Activated naive CD8-positive, alpha-beta T cell treated with anti-CD3 and anti-CD28 coated beads, Interleukin-2, amount 50 U/mL, for 24 hours (primary cell): Measurements from ENCODE around the gene ABCC1.
"Not testable (repeated sequence)": the region's sequence is repeated elsewhere in the genome, so short reads cannot be mapped to it uniquely, and the experiment has no call there.

ENCODE experiments used
- ATAC-seq: fragments of 150-1000 bp; cut with Tn5 transposase; one replicate; pipeline ENCODE4 v1.10.0; 2021
- DNase-seq: peaks from one replicate; pipeline ENCODE4 v3.0.0; 2021
- H3K27ac Mint-ChIP-seq: one replicate; pipeline ENCODE4 v1.8.0; 2021; ENCODE audit warnings: mild to moderate bottlenecking, mixed read lengths
- H3K27me3 Mint-ChIP-seq: one replicate; pipeline ENCODE4 v1.8.0; 2021; ENCODE audit warnings: mixed read lengths
- H3K36me3 Mint-ChIP-seq: one replicate; pipeline ENCODE4 v1.8.0; 2021; ENCODE audit warnings: low read depth, mixed read lengths
- H3K4me1 Mint-ChIP-seq: one replicate; pipeline ENCODE4 v1.8.0; 2021; ENCODE audit warnings: mixed read lengths
- H3K4me3 Mint-ChIP-seq: one replicate; pipeline ENCODE4 v1.8.0; 2021; ENCODE audit warnings: mild to moderate bottlenecking, moderate library complexity, mixed read lengths
- H3K9me3 Mint-ChIP-seq: one replicate; pipeline ENCODE4 v1.8.0; 2021; ENCODE audit warnings: mixed read lengths

Gene ABCC1

DNA sequence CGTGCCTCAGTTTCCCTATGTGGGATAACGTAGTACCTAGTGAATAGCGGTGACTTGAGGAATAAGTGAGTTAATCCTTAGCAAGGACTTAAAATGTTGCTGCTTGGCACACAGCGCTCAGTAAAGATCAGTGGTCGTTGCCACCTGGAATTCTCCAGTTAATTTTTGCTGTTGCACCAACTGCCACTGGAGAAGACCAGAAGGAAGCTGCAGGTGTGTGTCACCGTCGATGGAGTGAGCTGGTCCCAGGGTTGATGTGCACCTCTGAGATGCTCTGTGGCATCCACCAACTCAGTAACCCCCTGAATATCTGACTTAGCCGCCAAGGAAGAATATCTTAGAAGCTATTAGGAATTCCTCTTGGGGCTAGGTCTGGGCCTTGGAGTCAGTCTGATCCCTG, 4.1 kb downstream of the ABCC1 start:
- DNase-seq (no peak), ATAC-seq (no peak)
- peaks cover 76% of the 10 kb centered on the region for H3K4me1 Mint-ChIP-seq
- peak overlapping the region; percentile 92 for H3K4me3 Mint-ChIP-seq
- no peaks in the 10 kb centered on the region for H3K27me3 Mint-ChIP-seq
- peaks cover 25% of the 10 kb centered on the region for H3K36me3 Mint-ChIP-seq
- no peaks in the 10 kb centered on the region for H3K9me3 Mint-ChIP-seq
- peak overlapping the region; percentile 98 for H3K27ac Mint-ChIP-seq

DNA sequence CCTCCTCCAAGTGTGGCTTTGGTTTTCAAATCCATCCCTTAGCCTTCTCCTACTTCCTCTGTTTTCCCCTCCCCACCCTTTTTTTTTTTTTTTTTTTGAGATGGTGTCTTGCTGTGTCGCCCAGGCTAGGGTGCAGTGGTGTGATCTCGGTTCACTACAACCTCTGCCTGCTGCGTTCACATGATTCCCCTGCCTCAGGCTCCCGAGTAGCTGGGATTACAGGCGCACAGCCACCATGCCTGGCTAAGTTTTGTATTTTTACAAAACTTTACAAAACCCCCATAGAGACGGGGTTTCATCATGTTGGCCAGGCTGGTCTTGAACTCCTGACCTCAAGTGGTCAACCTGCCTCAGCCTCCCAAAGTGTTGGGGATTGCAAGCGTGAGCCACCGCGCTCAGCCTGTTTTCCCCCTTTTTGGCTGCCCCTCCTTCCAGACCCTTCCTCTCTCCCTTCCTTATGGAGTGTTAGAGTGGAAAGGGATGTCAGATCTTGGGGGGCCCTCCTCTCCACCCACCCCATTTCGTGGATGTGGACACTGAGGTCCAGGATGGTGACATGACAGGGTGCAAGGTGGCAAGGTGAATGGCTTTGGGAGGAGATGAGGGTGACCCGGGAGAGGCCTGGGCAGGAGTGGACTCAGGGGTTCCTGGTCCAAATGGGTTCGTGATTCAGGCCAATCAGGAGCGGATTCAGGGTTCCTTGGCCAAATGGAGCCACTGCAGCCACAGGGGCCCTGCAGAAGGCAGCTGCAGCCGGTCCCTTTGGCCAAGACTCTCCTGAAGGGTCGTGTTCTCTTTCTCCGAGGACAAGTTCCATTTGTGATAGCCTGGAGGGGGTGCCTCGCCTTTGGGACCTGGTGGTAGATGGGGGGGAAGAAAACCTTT, 4.8 kb downstream of the ABCC1 start:
- no peak for ATAC-seq
- Mint-ChIP-seq H3K4me1 (peaks cover 76% of the 10 kb centered on the region), H3K4me3 (no peak overlapping the region), H3K9me3 (no peaks in the 10 kb centered on the region), H3K36me3 (peaks cover 25% of the 10 kb centered on the region), H3K27ac (peak overlapping the region; percentile 34), H3K27me3 (no peaks in the 10 kb centered on the region)
- no peak for DNase-seq

DNA sequence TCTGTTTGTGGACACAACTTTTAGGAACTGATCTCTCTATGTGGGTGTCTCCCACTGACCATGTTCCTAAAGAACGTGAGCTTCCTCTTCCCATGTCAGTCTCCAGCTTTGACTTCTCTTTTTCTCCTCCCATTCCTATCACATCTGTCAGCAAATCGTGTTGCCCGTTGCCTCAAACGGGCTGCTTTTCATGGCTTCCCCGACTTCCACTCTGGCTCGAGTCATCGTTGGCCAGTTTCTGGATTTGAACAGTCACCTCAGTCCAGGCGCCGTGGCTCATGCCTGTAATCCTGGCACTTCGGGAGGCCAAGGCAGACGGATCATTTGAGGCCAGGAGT, 5.4 kb downstream of the ABCC1 start:
- peaks cover 25% of the 10 kb centered on the region for H3K36me3 Mint-ChIP-seq
- no peaks in the 10 kb centered on the region for H3K27me3 Mint-ChIP-seq
- H3K4me1 Mint-ChIP-seq: peaks cover 82% of the 10 kb centered on the region
- DNase-seq (no peak), ATAC-seq (no peak)
- H3K4me3 Mint-ChIP-seq: no peak overlapping the region
- H3K27ac Mint-ChIP-seq: peak overlapping the region; percentile 34
- H3K9me3 Mint-ChIP-seq: no peaks in the 10 kb centered on the region

DNA sequence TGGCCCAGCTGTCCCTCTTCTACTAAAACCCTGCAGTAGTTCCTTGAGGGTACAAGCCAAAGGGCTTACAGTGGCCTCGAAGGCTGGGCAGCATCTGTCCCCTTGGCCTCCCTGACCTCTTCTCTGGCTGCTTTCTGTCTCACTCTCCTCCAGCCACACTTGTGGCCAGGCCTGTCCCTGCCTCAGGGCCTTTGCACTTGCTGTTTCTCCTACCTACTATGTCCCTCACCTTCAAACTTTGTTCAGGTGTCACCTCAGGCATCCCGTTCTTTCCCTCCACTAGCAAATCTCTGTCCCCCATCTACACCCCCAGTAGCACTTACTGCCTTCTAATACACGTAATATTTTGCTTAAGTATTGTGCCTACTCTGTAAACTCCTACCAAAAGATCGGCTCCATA, 6.0 kb downstream of the ABCC1 start:
- peaks cover 89% of the 10 kb centered on the region for H3K4me1 Mint-ChIP-seq
- H3K9me3 Mint-ChIP-seq: no peaks in the 10 kb centered on the region
- ATAC-seq (no peak), DNase-seq (no peak)
- H3K36me3 Mint-ChIP-seq: peaks cover 28% of the 10 kb centered on the region
- H3K27ac Mint-ChIP-seq: no peak overlapping the region
- no peak overlapping the region for H3K4me3 Mint-ChIP-seq
- H3K27me3 Mint-ChIP-seq: no peaks in the 10 kb centered on the region

DNA sequence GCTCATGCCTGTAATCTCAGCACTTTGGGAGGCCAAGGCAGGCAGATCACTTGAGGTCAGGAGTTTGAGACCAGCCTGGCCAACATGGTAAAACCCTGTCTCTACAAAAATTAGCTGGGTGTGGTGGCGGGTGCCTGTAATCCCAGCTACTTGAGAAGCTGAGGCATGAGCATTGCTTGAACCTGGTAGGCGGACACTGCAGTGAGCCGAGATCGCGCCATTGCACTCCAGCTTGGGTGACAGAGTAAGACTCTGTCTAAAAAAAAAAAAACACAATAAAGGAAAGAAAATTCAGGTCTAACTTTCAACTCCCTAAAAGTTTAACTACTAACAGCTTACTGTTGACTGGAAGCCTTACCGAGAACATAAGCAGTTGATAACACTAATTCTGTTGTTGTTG, 6.7 kb downstream of the ABCC1 start:
- peaks cover 92% of the 10 kb centered on the region for H3K4me1 Mint-ChIP-seq
- DNase-seq, ATAC-seq, H3K9me3 Mint-ChIP-seq, H3K4me3 Mint-ChIP-seq, H3K27me3 Mint-ChIP-seq: not testable (repeated sequence)
- H3K36me3 Mint-ChIP-seq: peaks cover 27% of the 10 kb centered on the region
- peak overlapping the region; percentile 75 for H3K27ac Mint-ChIP-seq

DNA sequence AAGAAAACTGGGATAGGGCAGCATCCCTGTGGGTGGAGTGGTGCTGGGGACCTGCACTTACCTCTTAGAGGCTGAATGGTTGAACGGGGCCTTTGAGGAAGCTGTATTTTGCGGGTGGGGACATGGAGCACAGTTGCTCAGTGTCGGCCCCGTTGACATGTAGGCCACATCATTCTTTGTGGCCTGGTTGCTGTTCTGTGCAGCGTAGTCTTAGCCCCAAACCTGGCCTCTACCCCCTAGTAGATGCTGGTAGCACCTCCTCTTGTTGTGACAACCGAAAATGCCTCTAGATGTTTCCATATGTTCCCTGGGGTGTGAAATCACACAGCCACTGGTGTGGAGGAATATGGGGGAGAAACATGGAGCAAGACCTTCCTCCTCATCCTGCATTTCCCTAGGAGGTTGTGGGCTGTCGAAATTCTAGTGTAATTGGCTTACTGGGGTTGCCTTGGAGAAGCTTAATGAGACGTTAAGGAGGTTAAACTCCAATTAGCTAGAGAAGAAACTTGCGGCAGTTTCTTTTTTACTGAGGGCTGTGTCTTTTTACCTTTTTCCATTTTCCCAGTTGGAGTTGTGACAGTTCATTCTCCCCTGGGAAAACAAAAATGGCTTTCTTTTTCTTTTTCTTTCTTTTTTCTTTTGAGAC, 9.4 kb downstream of the ABCC1 start:
- H3K27me3 Mint-ChIP-seq: no peaks in the 10 kb centered on the region
- peaks cover 93% of the 10 kb centered on the region for H3K4me1 Mint-ChIP-seq
- ATAC-seq (no peak), DNase-seq (no peak)
- H3K9me3 Mint-ChIP-seq: peaks cover 14% of the 10 kb centered on the region
- H3K36me3 Mint-ChIP-seq: peaks cover 37% of the 10 kb centered on the region
- H3K27ac Mint-ChIP-seq: peak overlapping the region; percentile 99
- H3K4me3 Mint-ChIP-seq: no peak overlapping the region

DNA sequence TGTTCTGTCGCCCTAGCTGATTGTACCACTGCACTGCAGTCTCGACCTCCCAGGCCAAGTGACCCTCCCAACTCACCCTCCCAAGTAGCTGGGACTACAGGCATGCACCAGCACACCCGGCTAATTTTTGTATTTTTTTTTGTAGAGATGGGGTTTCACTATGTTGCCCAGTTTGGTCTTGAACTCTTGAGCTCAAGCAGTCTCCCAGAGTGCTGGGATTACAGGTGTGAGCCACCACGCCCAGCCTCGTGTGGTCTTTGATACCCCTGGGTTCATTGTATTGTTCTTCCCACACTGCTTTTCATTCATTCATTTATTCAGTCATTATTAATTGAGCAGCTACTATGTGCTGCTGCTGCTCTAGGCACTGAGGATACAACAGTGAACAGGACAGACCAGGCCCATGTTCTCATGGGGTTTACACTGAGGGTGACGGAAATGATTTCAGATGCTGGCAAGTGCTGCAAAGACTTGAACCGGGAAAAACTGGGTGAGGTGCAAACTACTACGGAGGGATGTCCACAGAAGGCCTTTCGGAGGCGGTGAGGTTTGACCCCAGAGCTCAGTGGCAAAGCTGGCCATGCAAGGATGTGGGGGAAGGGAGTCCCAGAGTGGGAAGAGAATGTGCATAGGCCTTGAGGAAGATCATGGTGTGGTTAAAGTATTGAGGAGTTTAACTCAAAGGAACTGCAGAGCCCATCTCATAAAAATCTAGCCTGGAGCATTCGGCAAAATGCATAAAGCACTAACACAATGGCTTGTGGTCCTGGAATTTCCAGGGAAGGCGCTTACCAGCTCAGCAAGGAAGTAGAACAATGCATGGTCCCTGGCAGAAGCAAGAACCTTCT, 10.9 kb downstream of the ABCC1 start:
- Mint-ChIP-seq H3K27ac (peak overlapping the region; percentile 99), H3K27me3 (no peaks in the 10 kb centered on the region), H3K4me3 (peak overlapping the region; percentile 83), H3K36me3 (peaks cover 38% of the 10 kb centered on the region), H3K9me3 (peaks cover 18% of the 10 kb centered on the region), H3K4me1 (peaks cover 90% of the 10 kb centered on the region)
- ATAC-seq: no peak
- no peak for DNase-seq

DNA sequence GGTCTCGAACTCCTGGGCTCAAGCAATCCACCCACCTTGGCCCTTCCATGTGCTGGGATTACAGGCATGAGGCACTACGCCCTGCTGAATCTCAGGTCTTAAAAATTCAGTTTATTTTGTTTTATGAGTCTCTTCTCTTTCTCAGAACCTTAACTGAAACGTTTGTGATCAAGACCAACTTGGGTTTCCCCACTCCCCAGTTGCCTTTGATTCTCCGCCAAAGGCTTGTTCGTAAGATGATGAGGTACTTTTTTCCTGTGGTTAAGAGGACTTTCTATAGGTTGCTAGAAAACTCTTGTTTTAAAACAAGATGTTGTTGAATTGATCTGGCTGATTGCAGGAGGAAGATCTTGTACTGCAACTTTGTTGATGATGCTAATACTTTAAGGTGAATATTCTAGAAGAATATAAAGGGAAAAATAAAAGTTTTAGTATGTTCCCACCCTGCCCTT, 11.7 kb downstream of the ABCC1 start:
- H3K27me3 Mint-ChIP-seq: no peaks in the 10 kb centered on the region
- peaks cover 89% of the 10 kb centered on the region for H3K4me1 Mint-ChIP-seq
- peaks cover 18% of the 10 kb centered on the region for H3K9me3 Mint-ChIP-seq
- DNase-seq (peak; percentile 55), ATAC-seq (peak; percentile 89)
- H3K36me3 Mint-ChIP-seq: peaks cover 37% of the 10 kb centered on the region
- peak overlapping the region; percentile 99 for H3K27ac Mint-ChIP-seq
- H3K4me3 Mint-ChIP-seq: peak overlapping the region; percentile 83

DNA sequence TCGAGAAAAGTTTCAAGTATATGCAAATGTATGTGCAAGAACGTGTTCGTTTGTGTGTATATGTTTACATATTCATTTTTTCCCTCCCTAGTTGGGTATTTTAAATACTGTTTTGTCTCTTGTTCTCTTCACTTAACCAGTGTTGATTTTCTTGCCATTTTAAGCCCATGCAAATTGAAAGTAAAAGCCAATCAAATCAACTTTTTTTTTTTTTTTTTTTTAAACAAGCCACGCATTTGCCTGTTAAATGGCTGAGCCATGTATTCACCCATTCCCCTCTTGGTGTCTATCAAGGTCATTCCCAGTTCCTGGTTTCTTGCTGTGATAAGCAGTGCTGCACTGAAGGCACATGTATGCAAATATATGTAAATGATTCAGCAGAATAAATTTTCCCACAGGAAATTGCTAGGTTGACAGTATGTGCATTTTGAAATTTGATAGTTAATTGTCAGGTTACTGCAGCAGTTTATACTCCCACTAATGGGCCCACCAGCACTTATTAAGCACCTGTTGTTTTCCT, 12.2 kb downstream of the ABCC1 start:
- ATAC-seq: peak; percentile 26
- H3K4me1 Mint-ChIP-seq: peaks cover 88% of the 10 kb centered on the region
- H3K27ac Mint-ChIP-seq: peak overlapping the region; percentile 99

DNA sequence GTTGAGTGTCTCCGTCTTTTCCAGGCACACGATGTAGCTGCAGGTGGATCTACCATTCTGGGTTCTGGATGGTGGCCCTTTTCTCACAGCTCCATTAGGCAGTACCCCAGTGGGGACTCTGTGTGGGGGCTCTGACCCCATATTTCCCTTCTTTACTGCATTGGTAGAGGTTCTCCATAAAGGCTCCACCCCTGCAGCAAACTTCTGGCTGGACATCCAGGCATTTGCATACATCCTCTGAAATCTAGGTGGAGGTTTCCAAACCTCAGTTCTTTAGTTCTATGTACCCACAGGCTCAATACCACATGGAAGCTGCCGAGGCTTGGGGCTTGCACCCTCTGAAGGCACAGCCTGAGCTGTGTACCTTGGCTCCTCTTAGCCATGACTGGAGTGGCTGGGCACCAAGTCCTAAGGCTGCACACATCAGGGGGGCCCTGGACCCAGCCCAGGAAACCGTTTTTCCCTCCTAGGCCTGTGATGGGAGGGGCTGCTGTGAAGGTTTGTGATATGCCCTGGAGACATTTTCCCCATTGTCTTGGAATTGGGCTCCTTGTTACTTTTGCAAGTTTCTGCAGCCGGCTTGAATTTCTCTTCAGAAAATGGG, 14.0 kb downstream of the ABCC1 start:
- Mint-ChIP-seq H3K36me3 (peaks cover 35% of the 10 kb centered on the region), H3K4me3 (peak overlapping the region; percentile 32), H3K27ac (peak overlapping the region; percentile 99), H3K4me1 (peaks cover 84% of the 10 kb centered on the region), H3K27me3 (no peaks in the 10 kb centered on the region), H3K9me3 (peaks cover 18% of the 10 kb centered on the region)
- no peak for ATAC-seq
- no peak for DNase-seq

More for the DNA sequence above, 12.2 kb downstream of the ABCC1 start:
- H3K36me3 Mint-ChIP-seq: peaks cover 37% of the 10 kb centered on the region
- no peak for DNase-seq
- H3K4me3 Mint-ChIP-seq: peak overlapping the region; percentile 83
- H3K9me3 Mint-ChIP-seq: peaks cover 18% of the 10 kb centered on the region
- H3K27me3 Mint-ChIP-seq: no peaks in the 10 kb centered on the region

DNA sequence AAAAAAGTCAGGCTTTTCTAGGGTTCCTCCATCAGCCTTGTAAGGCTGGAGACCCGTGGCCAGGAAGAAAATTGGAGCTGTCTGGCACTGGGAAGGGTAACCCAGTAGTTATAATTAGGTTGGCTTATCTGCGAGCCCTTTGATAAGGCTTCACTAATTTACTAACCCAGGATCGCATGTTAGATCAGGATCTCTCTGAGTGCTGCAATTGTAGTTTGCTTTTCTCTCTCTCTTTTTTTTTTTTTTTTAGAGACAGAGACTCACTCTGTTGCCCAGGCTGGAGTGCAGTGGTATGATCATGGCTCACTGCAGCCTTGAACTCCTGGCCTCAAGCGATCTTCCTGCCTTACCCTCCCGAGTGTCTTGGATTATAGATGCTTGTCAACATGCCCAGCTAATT, 17.0 kb downstream of the ABCC1 start:
- ATAC-seq (no peak), DNase-seq (no peak)
- Mint-ChIP-seq H3K27ac (no peak overlapping the region), H3K4me3 (no peak overlapping the region), H3K4me1 (peaks cover 59% of the 10 kb centered on the region), H3K36me3 (peaks cover 44% of the 10 kb centered on the region), H3K9me3 (peaks cover 23% of the 10 kb centered on the region), H3K27me3 (no peaks in the 10 kb centered on the region)

DNA sequence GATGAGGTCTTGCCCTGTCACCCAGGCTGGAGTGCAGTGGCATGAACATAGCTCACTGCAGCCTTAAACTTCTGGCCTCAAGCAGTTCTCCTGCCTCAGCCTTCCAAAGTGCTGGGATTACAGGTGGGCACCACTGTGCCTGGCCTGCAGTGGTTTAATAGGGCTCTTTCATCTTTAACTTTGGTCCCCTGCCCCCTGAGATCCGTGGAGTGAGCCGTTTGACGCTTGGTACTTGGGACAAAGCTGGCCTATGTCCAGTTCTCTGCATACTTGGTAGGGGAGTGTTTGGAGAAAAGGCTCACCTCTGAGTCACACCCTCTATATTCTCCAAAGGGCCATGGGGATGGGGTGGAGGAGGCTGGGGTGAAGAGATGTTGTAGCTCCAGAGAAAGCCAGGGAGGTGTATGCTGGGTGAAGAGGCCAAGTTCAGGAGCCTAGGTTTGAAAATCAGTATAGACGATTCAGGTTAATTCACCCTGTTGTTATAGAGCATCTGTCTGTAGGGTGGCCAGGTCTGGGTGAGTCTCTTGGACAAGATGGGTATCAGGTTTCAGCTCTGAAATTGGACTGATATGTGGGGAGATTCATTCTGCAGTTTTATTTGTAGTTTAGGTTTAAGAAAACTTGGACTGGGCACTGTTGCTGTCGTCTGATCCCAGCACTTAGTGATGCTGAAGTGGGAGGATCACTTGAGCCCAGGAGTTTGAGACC, 17.6 kb downstream of the ABCC1 start:
- Mint-ChIP-seq H3K9me3 (peaks cover 26% of the 10 kb centered on the region), H3K27me3 (no peaks in the 10 kb centered on the region), H3K36me3 (peaks cover 45% of the 10 kb centered on the region), H3K27ac (no peak overlapping the region), H3K4me1 (peaks cover 53% of the 10 kb centered on the region), H3K4me3 (no peak overlapping the region)
- ATAC-seq: no peak
- no peak for DNase-seq

DNA sequence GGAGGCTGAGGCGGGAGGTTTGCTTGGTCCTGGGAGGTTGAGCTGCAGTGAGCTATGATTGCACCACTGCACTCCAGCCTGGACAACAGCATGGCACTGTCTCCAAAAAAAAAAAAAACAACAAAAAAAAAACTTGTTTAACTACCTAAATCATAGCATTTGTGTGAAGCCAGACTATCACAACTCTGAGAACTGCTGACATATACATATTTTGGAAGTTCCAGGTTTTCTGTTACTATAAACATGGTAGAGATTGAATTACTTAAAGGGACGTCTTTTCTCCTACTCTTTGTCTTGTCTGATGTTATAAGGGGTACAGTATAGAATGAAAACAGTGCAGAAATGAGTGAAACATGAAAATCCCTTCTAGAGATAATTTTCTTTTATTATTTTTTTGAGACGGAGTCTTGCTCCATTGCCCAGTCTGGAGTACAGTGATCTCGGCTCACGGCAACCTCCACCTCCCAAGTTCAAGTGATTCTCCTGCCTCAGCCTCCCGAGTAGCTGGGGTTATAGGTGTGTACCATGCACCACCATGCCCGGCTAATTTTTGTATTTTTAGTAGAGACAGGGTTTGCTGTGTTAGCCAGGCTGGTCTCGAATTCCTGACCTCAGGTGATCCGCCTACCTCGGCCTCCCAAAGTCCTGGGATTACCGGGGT, 18.4 kb downstream of the ABCC1 start:
- Mint-ChIP-seq H3K4me3 (no peak overlapping the region), H3K27me3 (no peaks in the 10 kb centered on the region), H3K36me3 (peaks cover 44% of the 10 kb centered on the region), H3K9me3 (peaks cover 22% of the 10 kb centered on the region), H3K27ac (no peak overlapping the region), H3K4me1 (peaks cover 45% of the 10 kb centered on the region)
- ATAC-seq (no peak), DNase-seq (no peak)
